NOMO-1 treated with DMSO at 0.1 percent for 48 hours (cell line): Measurements from ENCODE around the gene CNTNAP2.
A peak's percentile ranks its signal among the peaks of the same experiment; 100 is the strongest.

ENCODE experiments used
- DNase-seq: peaks from one replicate; lab custom pipeline; 2025; ENCODE audit not compliant: unreplicated experiment; lab: John Stamatoyannopoulos, UW

Gene CNTNAP2

DNA sequence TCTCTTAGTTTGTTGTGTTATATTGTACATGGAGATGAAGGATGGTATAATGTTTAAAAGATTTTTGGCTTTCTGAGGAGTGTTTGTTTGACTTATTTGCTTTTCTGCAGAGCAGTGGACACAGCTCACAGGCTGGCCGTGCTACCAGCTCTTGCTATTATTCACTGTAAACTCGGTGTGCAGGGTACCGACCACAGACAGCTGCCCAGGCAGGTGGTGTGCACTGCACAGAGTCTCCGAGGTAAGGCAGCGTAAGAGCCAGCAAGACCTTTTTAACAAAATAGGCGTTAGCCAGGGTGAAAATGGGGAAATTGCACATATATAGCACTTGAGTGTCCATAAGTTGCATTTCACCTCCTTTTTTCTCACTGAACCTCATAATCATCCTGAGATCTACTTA lies 438.0 kb downstream of the CNTNAP2 start:
- DNase-seq: no peak

DNA sequence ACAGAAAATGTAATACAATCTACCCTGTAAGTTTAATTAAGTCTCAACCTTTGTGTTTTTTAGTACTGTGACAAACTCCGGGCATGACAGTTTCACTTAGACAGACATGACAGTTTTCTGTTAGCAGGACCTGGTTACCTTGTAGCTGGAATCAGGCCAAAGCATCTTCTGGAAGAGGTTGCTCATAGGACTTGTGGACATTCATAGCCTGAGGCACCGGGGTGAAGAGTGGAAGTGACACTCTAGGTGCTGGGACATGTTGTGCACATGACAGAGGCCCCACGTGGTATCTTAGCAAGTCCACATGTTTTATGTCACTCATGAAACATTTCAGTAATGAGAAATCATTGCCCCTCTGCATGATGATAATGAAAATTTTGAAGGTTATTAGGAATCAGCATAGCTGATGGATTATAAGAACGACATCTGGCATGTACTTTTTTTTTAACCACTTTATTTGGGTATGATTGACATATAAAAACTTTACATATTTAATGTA lies 441.4 kb downstream of the CNTNAP2 start:
- no peak for DNase-seq

DNA sequence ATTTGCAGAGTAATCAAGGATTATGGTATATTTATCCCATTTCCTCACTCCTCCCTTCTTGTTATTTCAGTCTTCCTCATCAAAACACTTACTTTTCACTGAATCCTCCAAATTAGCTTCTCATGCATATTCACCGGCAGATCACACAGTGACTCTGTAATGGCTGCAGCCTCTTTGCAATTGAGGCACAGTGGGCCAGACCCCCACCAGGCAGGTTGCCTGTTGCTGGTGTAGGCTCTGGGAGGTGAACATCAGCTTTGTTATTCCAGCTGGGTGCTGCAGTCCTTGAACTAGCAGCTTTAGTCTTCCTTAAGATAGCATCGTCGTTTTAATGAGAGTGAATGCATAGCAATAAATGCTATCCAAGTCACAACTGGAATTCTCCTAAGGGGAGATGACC lies 449.3 kb downstream of the CNTNAP2 start:
- DNase-seq: no peak

DNA sequence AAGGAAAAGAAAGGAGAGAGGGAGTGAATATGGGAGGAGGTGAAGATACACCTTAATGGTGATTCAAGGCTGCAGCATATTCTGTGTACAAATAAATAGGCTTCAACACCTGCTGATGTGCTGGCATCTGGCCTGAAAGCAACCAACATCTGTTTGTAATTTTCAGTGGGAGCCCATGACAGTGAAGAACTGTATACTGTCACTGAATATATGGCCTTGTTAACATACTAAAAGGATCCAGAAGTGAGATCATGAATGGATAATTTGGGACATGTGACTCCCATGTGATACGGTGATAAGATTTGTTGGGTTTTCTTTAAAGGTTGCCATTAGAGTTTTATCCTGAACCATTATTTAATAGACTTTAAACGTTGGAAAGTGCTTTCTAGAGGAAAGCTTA lies 459.3 kb downstream of the CNTNAP2 start:
- DNase-seq: no peak

- no peak for DNase-seq
These were observed 475.4 kb downstream of the CNTNAP2 start for GRCh38 chr7:146591976-146592375.

- DNase-seq: no peak
These were observed 490.0 kb downstream of the CNTNAP2 start for GRCh38 chr7:146606628-146607027.

- no peak for DNase-seq
These were observed 503.0 kb downstream of the CNTNAP2 start for GRCh38 chr7:146619641-146620040.

DNA sequence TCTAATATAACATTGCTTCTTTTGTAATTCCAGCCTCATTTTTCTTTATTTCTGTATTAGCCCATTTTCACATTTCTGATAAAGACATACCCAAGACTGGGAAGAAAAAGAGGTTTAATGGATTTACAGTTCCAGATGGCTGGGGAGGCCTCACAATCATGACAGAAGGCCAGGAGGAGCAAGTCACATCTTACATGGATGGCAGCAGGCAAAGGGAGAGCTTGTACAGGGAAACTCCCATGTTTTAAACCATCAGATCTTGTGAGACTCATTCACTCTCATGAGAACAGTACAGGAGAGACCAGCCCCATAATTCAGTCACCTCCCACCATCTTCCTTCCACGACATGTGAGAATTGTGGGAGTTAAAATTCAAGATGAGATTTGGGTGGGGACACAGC lies 510.3 kb downstream of the CNTNAP2 start:
- DNase-seq: no peak

GRCh38 chr7:146635205-146636032 lies 518.8 kb downstream of the CNTNAP2 start:
- DNase-seq: no peak

- no peak for DNase-seq
These were observed 519.4 kb downstream of the CNTNAP2 start for GRCh38 chr7:146636033-146636356.

DNA sequence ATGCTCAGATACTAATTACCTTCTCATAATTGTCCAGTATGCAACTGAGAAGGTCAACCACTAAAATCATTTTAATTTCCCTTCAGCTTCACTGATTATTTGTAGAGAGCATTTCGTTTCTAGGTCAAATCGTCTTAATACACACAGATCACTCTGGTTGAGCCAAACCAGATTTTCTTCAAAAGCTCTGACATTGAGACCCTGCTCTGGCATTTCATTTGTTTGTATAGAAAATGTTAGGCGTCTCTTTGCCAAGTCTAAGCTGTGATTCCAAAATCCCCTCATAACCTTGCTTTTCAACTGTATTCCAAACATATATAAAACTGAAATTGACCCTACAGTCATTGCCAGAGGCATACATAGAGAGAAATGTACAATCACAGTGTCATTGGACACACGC lies 520.0 kb downstream of the CNTNAP2 start:
- no peak for DNase-seq

- DNase-seq: no peak
These were observed 522.7 kb downstream of the CNTNAP2 start for GRCh38 chr7:146639291-146639690.

- no peak for DNase-seq
These were observed 524.9 kb downstream of the CNTNAP2 start for GRCh38 chr7:146641491-146641890.

GRCh38 chr7:146645383-146645976 lies 528.9 kb downstream of the CNTNAP2 start:
- DNase-seq: no peak

DNA sequence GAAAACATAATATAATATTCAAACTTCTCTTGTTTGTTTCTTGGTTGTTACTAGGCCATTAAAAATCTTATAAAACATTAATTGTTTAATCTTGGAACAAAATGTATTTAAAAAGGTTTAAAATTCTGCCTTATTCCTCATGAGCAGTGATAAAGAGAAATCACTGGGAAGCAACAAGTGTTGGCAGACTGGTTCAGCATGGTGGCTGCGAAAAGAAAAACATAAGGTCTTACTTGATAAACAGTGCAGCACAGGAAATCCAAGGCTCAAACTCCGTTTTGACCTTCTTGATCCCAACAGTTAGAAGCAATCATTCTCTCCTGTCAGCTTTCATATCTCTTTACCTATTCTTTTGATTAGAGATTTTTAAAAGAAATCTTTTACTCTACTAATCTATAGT lies 530.8 kb downstream of the CNTNAP2 start:
- no peak for DNase-seq

DNA sequence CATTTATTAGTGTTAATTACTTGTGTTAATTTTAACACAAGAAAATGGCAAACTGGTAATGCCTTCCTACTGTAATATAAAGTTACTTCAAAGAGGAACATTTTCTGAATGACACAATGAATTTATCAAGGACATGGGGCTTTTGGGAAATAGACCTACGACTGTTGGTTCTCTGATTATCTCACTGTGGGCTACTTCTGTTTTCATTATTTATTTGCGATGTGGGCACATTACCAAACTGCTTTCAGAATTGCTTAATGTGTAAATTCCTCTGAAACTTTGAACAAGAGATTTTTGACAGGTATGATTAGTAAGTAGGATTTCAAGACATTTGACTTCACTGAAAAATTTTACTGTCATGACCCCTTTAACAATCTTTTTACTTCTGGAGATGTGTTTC lies 535.6 kb downstream of the CNTNAP2 start:
- DNase-seq: peak; percentile 71

GRCh38 chr7:146654048-146654447 lies 537.4 kb downstream of the CNTNAP2 start:
- no peak for DNase-seq

DNA sequence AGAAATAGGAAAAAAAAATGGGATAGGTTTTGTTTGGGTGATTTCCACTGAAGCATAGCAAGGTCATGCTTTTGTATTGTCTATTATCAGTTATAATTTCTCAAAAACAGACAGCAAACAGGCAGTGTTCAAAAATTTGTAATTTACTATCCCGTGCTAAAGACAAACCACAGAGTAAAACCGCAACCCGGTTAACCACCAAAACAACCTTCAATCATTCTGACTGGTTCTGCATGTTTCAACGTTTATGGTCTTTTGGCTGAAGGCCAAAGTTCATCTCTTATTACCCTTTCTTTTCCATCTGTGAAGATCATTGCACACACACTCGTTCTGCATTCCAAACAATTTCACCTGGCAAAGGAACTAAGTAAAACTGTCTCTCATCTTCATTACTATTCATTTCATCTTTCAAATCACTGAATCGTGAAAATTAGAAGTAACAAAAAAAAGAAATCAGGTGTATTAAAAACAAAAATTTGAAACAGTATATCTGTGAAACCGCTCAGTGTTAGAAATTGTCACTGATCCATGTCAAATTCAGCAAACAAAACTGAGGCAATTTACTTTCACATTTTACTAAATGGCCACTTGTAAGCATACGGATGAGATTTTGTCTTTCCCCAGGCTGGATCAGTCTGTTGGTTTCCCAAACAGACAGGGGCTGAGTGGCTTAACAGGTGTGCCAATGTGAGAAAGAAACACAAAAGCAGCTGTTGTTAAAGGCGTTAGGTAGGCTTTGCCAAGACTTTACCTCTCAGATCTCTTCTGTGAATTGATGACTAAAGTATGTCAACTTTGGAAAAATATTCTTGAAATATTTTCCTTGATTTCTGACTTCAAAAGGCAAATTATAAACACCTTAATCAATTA lies 539.6 kb downstream of the CNTNAP2 start:
- DNase-seq: peak; percentile 57

GRCh38 chr7:146656988-146657387 lies 540.4 kb downstream of the CNTNAP2 start:
- DNase-seq: no peak

DNA sequence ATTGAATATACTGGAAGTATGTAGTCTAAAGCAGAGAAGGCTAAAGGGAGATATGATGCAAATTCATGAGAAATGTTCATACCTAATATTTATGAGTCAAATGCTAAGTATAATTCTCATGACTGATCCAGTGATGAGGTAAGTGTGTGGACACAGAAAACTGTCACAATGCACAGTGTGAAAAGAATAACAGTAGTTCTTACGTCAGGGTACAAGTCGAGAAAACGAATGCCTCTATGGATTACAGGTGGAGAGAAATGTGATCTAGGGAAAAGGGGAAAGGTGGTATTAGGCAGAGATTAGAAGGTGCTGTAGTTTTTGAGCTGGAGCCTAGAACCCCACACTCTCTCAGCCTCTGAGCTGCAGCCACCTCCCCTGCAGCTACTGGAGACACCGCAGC lies 542.0 kb downstream of the CNTNAP2 start:
- no peak for DNase-seq

DNA sequence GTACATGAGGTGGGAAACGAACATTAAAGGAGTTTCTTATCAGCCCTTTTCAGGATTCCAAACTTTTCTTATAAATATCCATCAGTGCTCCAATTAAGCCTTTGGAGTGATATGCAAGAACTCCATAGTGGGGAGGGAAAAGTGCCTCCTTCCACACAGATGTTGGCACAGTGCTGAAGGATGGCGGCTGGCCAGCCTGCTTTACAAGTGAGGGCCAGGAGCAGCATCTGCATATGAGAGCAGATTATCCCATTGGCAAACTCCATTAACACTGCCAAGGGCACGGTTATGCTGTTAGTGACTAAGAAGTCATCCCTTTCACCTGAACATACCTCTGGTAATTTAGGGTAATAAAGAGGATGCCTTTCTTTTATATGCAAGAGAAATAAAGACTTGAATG lies 543.1 kb downstream of the CNTNAP2 start:
- no peak for DNase-seq

GRCh38 chr7:146660839-146661238 lies 544.2 kb downstream of the CNTNAP2 start:
- no peak for DNase-seq
